Activated CD4-positive, alpha-beta memory T cell treated with anti-CD3 and anti-CD28 coated beads for 36 hours (primary cell): Measurements from ENCODE around the gene SMIM23. TPM values are rescaled to one million over a fixed set of nuclear protein-coding genes. Genes with fewer than 3 reads are reported as not detected.
A peak's percentile ranks its signal among the peaks of the same experiment; 100 is the strongest.
"Not testable (repeated sequence)": the region's sequence is repeated elsewhere in the genome, so short reads cannot be mapped to it uniquely, and the experiment has no call there.

Experiments
- CTCF ChIA-PET: fragments of 350-600 bp; sonication (Branson Sonifier 250); formaldehyde crosslinking; loops from one replicate; lab custom pipeline; 2021; ENCODE audit warnings: antibody characterized with exemption, inconsistent platforms; lab: Charles Lee
- POLR2A ChIA-PET: fragments of 350-600 bp; sonication (Branson Sonifier 250); formaldehyde crosslinking; loops from one replicate; lab custom pipeline; 2021; ENCODE audit warnings: antibody characterized with exemption; lab: Charles Lee
- DNase-seq: peaks from one replicate; pipeline ENCODE4 v3.0.0-alpha.2; 2020
- H3K27ac Mint-ChIP-seq: one replicate; pipeline ENCODE4 v1.8.0; 2021; ENCODE audit warnings: mixed read lengths
- H3K27me3 Mint-ChIP-seq: one replicate; pipeline ENCODE4 v1.8.0; 2021; ENCODE audit warnings: mixed read lengths
- H3K36me3 Mint-ChIP-seq: one replicate; pipeline ENCODE4 v1.8.0; 2021; ENCODE audit warnings: mixed read lengths
- H3K4me1 Mint-ChIP-seq: one replicate; pipeline ENCODE4 v1.8.0; 2021; ENCODE audit warnings: low read depth, mixed read lengths
- H3K4me3 Mint-ChIP-seq: one replicate; pipeline ENCODE4 v1.8.0; 2021; ENCODE audit warnings: mild to moderate bottlenecking, mixed read lengths
- H3K9me3 Mint-ChIP-seq: one replicate; pipeline ENCODE4 v1.8.0; 2021; ENCODE audit warnings: mixed read lengths
- intact Hi-C: fragments of 100-400 bp; cut with micrococcal nuclease; formaldehyde crosslinking; loops from one replicate; pipeline ENCODE4 v1.15.1; 2023
- total RNA-seq, 2 experiments: library from RNA; stranded (reverse); gene quantifications; one replicate each; pipeline ENCODE4 v1.2.3, GENCODE V29; 2021

Gene SMIM23
- total RNA-seq, 2 experiments from 2014 or later = not detected

DNA sequence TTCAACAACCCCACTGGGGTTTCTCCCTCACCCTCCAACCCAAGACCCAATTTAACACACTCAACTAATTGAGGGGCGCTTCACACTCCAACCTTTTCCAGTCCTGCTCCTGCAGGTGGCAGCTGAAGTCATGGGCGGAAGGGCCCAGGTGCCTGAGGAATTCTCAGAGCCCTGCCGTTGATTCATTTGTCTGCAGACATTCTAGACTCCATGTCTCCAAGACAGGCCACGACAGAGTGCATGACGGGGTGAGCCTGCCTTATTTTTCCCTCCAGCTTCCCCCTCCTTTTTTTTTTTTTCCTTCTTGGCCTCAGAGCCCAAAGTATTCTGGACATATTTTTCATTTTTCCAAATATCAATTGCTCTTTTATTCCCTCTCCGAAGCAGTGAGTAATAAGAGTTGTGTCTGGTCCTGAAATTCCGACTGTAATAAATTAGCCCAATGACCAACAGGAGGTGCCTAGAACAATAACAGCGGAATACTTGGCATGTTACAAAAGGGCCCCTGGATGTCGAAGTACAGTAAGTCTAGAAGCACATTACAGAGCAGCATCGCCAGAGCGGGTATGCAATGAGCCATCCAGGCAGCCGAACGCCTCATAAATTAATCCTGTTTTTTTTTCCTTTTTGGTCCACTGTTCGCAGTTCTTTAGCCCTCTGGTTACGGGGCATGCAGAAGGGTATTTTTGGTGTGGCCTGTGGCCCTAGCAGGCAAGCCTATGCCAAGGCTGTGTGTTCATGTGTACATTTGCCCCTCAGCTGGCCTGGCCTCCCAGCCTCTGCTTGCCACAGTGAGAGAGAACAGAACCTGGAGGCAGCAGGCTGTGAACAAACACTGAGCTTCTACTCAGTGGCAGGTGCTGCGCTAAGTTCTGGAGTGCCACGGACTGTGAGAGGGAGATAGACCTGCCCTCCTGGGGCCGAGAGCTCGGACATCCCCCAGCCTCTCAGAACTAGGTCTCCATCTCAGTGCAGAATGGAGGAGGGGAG, 8.6 kb upstream of the SMIM23 start:
- Mint-ChIP-seq H3K36me3 (no peaks in the 10 kb centered on the region), H3K4me1 (no peaks in the 10 kb centered on the region), H3K9me3 (no peaks in the 10 kb centered on the region), H3K4me3 (no peak overlapping the region), H3K27ac (no peak overlapping the region), H3K27me3 (peaks cover 14% of the 10 kb centered on the region)
- no peak for DNase-seq
- CTCF ChIA-PET = no interaction called here
- intact Hi-C loops = no loop called here
- POLR2A ChIA-PET = no interaction called here

DNA sequence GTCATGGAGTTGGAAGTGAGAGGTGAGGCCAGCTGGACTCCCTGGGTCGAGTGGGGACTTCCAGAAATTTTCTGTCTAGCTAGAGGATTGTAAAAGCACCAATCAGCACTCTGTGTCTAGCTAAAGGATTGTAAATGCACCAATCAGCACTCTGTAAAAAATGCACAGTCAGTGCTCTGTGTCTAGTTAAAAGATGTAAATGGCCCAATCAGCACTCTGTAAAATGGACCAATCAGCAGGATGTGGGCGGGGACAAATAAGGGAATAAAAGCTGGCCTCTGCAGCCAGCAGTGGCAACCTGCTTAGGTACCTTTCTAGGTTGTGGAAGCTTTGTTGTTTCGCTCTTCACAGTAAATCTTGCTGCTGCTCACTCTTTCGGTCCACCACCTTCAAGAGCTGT, 3.9 kb upstream of the SMIM23 start:
- DNase-seq, H3K4me1 Mint-ChIP-seq, H3K4me3 Mint-ChIP-seq, H3K9me3 Mint-ChIP-seq, POLR2A ChIA-PET, H3K36me3 Mint-ChIP-seq, H3K27ac Mint-ChIP-seq, CTCF ChIA-PET, intact Hi-C loops: not testable (repeated sequence)
- peaks cover 14% of the 10 kb centered on the region for H3K27me3 Mint-ChIP-seq

DNA sequence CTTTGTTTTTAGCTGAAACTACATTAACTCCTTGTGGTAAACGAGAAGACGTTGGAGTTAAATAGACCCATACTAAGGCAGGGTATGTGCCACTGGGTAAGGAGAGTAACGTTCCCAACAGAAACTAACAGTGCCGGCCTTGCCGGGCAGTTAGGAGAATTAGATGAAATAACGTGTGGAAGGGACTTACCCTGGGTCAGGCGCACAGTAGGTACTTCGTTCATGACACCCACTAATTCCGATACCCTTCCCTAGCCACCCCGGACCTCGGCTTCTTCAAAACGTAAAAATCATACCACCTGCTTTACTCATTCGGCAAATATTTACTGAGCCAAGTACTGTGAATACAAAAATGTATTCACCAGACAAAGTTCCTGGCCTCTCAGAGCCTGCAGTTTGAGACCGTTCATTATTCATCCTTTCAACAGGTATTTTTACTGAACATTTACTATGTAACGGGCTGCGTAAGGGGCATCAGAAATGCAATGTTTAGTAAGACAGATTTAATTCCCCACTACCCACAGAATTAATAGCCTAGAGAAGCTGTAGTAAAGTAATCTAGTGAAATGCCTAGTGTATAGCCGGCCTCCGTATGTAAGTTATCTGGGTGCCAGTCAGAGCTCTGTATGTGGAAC, 3.2 kb upstream of the SMIM23 start:
- intact Hi-C loops = no loop called here
- CTCF ChIA-PET = no interaction called here
- Mint-ChIP-seq H3K4me1 (no peaks in the 10 kb centered on the region), H3K27me3 (peaks cover 11% of the 10 kb centered on the region), H3K27ac (no peak overlapping the region), H3K9me3 (no peaks in the 10 kb centered on the region), H3K4me3 (no peak overlapping the region), H3K36me3 (no peaks in the 10 kb centered on the region)
- POLR2A ChIA-PET = no interaction called here
- no peak for DNase-seq

DNA sequence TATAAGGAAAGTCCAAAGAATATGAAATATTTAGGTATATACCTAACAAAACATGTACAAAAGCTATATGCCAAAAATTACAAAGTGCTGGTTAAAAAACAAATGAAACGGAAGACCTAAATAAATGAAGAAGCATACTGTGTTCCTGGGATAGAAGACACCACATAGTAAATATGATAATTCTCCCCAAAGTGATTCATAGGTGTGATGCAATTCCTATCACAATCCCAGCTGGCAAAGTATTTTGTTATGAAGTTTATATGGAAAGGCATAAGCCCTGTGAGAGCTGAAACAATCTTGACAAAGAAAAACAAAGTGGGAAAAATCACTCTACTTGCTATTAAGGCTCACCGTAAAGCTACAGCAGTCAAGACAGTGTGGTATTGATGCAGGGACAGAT, 2.6 kb upstream of the SMIM23 start:
- no peaks in the 10 kb centered on the region for H3K9me3 Mint-ChIP-seq
- H3K36me3 Mint-ChIP-seq = no peaks in the 10 kb centered on the region
- intact Hi-C loops = no loop called here
- no peaks in the 10 kb centered on the region for H3K4me1 Mint-ChIP-seq
- H3K27me3 Mint-ChIP-seq = peaks cover 13% of the 10 kb centered on the region
- DNase-seq = no peak
- no peak overlapping the region for H3K4me3 Mint-ChIP-seq
- ChIA-PET CTCF (no interaction called here), POLR2A (no interaction called here)
- no peak overlapping the region for H3K27ac Mint-ChIP-seq

DNA sequence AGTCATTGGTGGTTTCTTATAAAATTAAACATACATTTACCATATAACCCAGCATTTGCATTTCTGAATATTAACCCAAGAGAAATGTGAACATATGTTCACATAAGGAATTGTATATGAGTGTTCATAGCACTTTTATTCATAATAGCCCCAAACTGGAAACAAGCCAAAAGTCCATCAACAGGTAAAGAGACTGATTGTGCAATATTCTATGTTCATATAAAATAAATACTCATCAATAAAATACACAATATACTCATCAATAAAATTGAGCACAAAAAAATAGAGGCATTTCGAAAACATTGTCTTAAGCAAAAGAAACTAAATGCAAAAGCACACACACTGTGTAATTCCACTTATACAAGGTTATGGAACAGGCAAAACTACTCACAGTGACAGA, 3.7 kb downstream of the SMIM23 start:
- Mint-ChIP-seq H3K27ac (no peak overlapping the region), H3K4me1 (no peaks in the 10 kb centered on the region), H3K9me3 (no peaks in the 10 kb centered on the region), H3K36me3 (no peaks in the 10 kb centered on the region), H3K27me3 (peaks cover 8% of the 10 kb centered on the region), H3K4me3 (no peak overlapping the region)
- intact Hi-C loops = no loop called here
- ChIA-PET POLR2A (no interaction called here), CTCF (no interaction called here)
- DNase-seq = no peak

DNA sequence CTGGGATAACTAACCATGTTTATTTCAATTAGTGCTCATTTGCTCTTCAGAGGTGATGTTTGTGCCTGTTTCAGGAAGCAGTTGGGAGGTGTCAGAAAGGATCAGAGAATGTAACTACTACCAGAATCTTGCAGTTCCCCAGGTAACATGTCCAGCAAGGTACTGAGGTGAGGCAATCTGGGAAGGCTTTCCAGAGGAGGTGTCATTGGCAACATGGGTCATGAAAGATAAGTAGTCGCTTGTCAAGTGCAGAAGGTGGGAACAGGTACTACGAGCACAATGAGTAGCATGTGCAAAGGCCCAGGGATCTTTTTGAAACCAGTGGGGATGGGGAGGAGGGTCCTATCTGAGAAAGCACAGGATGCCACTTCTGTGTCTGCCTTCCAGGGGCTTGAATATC, 4.8 kb downstream of the SMIM23 start:
- Mint-ChIP-seq H3K27ac (no peak overlapping the region), H3K9me3 (no peaks in the 10 kb centered on the region), H3K27me3 (peaks cover 8% of the 10 kb centered on the region), H3K36me3 (no peaks in the 10 kb centered on the region), H3K4me3 (no peak overlapping the region), H3K4me1 (no peaks in the 10 kb centered on the region)
- intact Hi-C loops = no loop called here
- no peak for DNase-seq
- ChIA-PET CTCF (no interaction called here), POLR2A (no interaction called here)

DNA sequence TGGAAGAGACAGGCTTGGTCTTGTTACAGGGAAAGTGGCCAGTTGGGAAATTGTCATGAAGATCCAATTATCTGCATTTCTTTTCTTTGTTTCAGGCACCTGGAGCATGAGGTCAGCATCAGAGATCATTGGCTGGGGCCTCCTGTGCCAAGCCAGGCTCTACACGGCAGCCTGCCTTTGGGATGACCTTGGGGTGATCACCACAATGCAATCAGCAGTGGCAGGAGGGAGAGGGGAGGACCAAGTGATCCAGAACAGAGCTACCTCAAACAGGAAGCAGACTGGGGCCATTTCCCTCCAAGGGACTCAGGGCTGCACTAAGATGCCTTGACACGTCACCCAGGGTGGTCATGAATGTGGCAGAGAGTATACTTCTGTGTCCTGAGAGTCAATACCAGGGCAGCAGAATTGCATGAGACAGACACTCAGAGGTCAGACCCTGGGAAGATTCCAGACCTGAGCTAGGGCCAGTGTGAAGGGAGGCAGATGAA, 8.9 kb downstream of the SMIM23 start:
- ChIA-PET POLR2A (no interaction called here), CTCF (no interaction called here)
- H3K27me3 Mint-ChIP-seq = peaks cover 7% of the 10 kb centered on the region
- H3K4me3 Mint-ChIP-seq = no peak overlapping the region
- no peaks in the 10 kb centered on the region for H3K36me3 Mint-ChIP-seq
- intact Hi-C loops = no loop called here
- no peak for DNase-seq
- H3K4me1 Mint-ChIP-seq = no peaks in the 10 kb centered on the region
- H3K9me3 Mint-ChIP-seq = no peaks in the 10 kb centered on the region
- H3K27ac Mint-ChIP-seq = no peak overlapping the region

DNA sequence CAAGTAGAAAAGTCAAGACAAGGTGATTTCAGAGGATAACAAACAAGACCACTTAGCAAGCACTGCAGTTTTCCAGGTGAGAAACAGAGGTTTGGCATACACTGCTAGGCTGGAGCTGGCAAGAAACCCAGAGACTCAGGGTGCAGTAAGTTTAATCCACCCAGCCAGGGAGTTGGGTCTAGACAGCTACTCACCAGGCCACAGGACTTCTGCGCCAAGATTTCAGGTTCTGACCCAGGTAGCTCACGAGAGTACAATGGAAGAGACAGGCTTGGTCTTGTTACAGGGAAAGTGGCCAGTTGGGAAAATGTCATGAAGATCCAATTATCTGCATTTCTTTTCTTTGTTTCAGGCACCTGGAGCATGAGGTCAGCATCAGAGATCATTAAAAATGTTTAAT, 9.8 kb downstream of the SMIM23 start:
- no peak for DNase-seq
- Mint-ChIP-seq H3K36me3 (no peaks in the 10 kb centered on the region), H3K27ac (no peak overlapping the region), H3K4me1 (no peaks in the 10 kb centered on the region), H3K9me3 (no peaks in the 10 kb centered on the region), H3K27me3 (peaks cover 3% of the 10 kb centered on the region), H3K4me3 (no peak overlapping the region)
- ChIA-PET CTCF (no interaction called here), POLR2A (no interaction called here)
- intact Hi-C loops = no loop called here

DNA sequence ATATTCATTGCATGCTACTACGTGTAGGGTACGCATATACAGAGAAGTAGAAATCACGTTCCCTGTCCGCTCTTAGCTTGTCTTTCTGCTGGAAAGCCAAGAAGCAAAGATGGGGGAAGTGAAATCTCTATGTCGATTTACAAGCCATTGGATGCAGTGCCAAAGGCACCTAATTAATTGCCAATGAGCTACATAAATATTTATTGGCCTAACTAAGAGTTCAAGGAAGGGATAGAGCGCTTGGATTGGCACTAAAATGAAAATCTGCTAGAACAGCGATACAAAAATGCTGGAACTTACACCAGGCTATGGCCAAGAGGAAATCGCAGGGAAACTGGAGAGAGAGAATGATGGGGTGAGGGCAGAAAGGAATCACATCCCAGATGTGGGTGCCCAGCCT, 10.8 kb downstream of the SMIM23 start:
- DNase-seq = no peak
- Mint-ChIP-seq H3K27ac (no peak overlapping the region), H3K4me3 (no peak overlapping the region), H3K36me3 (no peaks in the 10 kb centered on the region), H3K9me3 (no peaks in the 10 kb centered on the region), H3K4me1 (no peaks in the 10 kb centered on the region), H3K27me3 (no peaks in the 10 kb centered on the region)
- CTCF ChIA-PET = no interaction called here
- intact Hi-C loops = no loop called here
- POLR2A ChIA-PET = no interaction called here

DNA sequence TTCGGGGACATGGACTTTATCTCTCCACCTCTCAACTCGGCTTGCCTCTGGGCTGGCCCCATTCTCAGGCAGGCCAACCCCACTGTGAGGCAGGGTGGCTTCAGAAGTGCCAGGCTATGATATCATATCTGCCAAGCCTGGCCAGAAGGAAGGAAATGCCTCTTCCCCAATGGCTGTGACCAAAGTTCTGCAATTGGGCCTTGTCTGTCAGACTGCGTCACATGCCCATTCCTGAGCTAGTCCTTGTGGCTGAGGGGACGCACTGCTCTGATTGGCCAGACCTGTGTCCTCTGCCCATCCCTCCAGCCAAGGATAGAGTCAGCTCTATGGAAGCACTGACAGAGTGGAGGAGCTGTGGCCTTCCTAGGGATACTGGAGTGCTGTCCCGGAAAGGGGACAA, 11.9 kb downstream of the SMIM23 start:
- Mint-ChIP-seq H3K9me3 (no peaks in the 10 kb centered on the region), H3K4me1 (no peaks in the 10 kb centered on the region), H3K27ac (no peak overlapping the region), H3K27me3 (no peaks in the 10 kb centered on the region), H3K36me3 (no peaks in the 10 kb centered on the region), H3K4me3 (no peak overlapping the region)
- intact Hi-C loops = no loop called here
- no peak for DNase-seq
- CTCF ChIA-PET = no interaction called here
- POLR2A ChIA-PET = no interaction called here

DNA sequence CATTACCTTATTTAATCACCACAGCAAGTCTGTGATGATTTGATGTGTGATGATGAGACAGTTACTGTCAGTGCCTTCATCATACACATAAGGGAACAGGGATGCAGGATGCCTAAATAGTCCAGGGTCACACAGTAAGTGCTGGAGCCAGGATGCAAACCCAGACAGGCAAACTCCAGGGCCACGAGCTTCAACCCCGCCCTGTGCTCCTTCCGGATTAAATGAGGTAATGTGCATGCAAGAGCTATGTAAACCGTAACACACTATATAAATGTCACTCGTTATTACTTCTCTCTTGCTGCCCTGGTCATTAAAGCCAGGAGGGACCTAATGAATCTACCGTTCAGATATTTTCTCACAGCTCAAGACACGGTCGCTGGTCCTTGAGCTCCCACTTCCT, 12.8 kb downstream of the SMIM23 start:
- DNase-seq = no peak
- intact Hi-C loops = no loop called here
- no peak overlapping the region for H3K4me3 Mint-ChIP-seq
- no peak overlapping the region for H3K27ac Mint-ChIP-seq
- H3K27me3 Mint-ChIP-seq = no peaks in the 10 kb centered on the region
- no peaks in the 10 kb centered on the region for H3K4me1 Mint-ChIP-seq
- POLR2A ChIA-PET = no interaction called here
- no peaks in the 10 kb centered on the region for H3K36me3 Mint-ChIP-seq
- no peaks in the 10 kb centered on the region for H3K9me3 Mint-ChIP-seq
- CTCF ChIA-PET = no interaction called here

DNA sequence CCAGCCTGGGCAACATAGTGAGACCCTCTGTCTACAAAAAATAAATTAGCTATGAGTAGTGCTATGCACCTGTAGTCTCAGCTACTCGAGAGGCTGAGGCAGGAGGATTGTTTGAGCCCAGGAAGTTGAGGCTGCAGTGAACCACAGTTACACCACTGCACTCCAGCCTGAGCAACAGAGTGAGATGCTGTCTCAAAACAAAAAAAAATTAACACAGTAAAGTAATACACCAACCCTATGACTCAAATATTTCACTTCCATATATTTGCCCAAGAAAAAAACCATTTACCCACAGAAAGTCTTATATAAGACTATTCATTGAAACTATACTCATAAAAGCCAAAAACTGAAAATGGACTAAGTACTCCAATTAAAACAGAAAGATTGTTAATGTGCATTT, 16.2 kb downstream of the SMIM23 start:
- DNase-seq = peak; percentile 24
- Mint-ChIP-seq H3K9me3 (no peaks in the 10 kb centered on the region), H3K27me3 (peaks cover 9% of the 10 kb centered on the region), H3K36me3 (no peaks in the 10 kb centered on the region), H3K4me1 (no peaks in the 10 kb centered on the region), H3K4me3 (no peak overlapping the region), H3K27ac (no peak overlapping the region)
- CTCF ChIA-PET = interaction anchor here (1.0 kb wide), 1 partner anchor 317 kb away, joined by 8 read pairs; no protein-coding TSS in a partner anchor
- intact Hi-C loops = no loop called here
- POLR2A ChIA-PET = no interaction called here
